GM19397 (cell line): ENCODE data around the gene FAM221A.
"Not testable (repeated sequence)": the region's sequence is repeated elsewhere in the genome, so short reads cannot be mapped to it uniquely, and the experiment has no call there.

Experiments
- ATAC-seq: cut with Tn5 transposase; IDR thresholded peaks from one replicate; pipeline ENCODE4 v1.9.1; 2021; ENCODE audit warnings: mild to moderate bottlenecking, moderate library complexity; ENCODE audit not compliant: unreplicated experiment

Gene FAM221A

GRCh38 chr7:23698822-23699221, 18.8 kb downstream of the FAM221A start:
- ATAC-seq = no peak

DNA sequence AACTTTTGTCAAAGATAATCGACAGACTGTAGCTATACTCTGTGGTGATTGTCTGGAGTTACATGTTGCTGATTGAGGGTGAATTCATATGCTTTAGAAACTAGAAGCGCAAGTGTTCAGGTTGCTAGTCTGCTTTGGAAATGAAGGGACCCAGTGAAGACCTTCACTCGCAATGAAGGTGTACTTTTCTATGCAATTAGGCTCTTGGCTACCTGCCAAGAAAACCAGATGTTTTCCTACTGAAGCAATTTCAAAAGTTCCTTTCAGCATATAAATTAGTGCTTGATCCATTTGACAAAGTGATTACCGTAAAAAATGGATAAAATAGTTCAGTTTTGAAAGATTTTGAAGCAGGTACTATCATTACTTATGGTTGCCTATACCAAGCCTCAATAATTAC, 20.0 kb downstream of the FAM221A start:
- ATAC-seq = no peak

DNA sequence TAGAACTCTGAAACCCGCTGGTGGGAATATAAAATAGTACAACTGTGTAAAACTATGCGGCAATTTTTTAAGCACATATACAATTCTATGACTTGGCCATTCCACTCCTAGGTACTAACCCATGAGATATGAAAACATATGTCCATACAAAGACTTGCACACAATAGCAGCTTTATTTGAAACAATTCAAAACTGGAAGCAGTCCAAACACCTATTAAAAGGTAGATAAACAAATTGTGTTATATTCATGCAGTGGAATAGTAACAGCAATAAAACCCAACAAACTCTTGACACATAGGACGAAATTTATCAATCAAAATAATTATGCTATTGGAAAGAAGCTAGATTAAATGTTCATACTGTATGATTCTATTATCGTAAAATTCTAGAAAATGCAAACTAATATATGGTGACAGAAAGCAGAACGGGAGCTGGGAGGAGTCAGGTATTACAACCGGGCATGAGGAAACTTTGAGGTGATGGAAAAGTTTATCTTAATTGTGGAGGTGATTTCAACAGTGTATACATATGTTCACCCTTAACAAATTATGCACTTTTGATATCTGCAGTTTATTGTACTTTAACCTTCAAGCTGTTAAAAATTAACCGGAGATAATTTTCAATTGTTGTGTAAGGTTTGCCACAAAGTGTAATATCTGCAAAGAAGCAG, 29.2 kb downstream of the FAM221A start:
- no peak for ATAC-seq

- no peak for ATAC-seq
Observed at GRCh38 chr7:23710000-23710399, 30.0 kb downstream of the FAM221A start, which contains the start of gene STK31. TSS of gene STK31 (plus strand) at chr7:23710219. CDS start at chr7:23710286, 67 bp downstream.

DNA sequence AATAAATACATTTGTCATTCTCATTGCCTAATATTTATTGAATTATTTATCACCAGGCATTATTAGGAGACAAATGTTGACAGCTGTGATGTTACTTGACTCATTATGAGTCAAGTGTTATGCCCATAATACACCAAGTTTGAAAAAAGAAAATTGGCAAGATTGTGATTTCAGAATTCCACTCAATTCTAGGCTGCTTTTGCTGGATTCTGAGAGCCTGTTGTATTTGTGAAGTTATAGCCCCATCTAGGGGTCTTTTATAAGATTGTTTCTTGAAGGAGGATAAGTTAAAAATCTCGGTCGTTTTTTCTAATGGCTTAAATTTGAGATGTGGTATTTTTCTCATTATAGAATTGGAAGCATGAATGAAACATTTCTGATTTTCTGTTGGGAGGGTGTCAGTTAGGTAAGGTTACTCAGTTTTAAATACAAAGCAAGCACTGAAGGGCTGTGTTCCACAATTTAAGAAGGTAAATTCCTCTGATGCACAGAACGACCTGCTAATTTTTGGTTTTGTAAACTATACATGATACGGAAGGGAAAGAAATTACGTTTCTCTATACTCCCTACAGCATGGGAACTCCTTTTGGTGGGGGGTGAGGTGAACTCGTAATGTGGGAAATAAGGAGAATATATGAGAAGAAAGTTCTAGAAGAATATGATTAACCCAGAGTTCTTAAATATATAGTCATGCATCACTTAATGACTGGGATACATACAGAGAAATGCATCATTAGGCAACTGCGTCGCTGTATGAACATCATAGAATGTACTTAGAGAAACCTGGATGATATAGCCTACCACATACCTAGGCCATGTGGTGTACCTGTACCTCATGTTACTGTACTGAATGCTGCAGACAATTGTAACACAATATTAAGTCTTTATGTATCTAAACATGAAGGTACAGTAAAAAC, 32.6 kb downstream of the FAM221A start:
- ATAC-seq = no peak

GRCh38 chr7:23713285-23714149, 33.5 kb downstream of the FAM221A start:
- ATAC-seq = no peak

DNA sequence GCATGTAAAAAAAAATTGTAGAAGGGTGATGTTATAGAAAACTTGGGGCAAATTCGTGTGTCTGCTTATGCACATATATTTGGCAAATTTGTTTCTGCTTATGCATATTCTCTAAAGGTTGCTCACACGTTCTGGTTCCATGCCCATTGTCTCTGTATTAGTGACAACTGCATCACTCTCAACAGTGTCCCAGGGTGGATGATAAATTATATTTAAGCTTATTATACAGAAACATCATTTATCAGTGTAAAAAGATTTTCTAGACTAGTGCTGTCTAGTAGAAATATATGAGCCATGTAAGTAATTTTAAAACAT, 34.1 kb downstream of the FAM221A start:
- ATAC-seq = no peak

DNA sequence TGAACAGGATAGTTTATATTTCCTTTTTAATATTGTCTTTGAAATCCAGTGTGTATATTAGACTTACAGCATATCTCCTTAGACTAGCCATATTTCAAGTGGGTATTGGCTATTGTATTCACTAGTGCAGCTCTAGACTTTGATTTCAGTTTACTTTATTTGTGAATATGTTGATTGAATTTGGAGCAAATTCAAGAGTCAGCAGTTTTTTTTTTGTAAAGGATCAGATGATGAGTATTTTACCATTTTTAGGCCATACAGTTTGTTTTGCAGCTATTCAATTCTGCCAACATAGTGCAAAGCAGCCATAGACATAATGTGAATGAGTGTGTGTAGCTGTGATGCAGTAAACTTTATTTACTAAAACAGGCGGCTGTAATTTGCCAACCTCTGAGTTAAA, 34.6 kb downstream of the FAM221A start:
- no peak for ATAC-seq

DNA sequence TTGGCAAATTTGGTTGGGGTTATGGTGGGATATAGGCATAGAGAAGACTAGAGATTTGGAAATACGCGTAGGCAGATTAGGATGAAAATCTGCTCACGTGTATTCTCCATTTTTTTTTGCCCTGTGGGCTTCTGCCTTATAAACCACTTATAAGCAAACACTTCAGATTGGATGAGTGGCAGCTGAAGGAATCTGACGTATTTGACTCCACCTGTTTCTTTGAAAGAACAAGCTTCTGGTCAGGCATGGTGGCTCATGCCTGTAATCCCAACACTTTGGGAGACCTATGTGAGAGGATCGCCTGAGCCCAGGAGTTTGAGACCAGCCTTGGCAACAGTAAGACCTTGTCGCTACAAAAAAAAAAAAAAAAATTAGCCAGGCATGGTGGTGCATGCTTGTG, 35.1 kb downstream of the FAM221A start:
- ATAC-seq = no peak

DNA sequence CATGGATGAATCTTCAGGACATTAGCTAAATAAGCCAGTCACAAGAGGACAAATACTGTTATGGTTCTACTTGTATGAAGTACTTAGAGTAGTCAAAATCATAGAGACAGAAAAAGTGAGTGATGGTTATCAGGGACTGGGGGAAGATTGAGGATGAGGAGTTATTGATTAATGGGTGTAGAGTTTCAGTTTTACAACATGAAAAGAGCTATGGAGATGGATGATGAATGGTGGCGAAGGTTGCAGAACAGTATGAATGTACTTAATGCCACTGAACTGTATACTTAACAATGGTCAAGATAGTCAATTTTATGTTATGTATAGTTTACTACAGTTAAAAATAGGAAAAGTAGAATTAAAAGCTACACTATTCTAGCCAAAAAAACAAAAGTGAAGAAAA, 37.8 kb downstream of the FAM221A start:
- ATAC-seq = no peak

GRCh38 chr7:23721456-23721855, 41.5 kb downstream of the FAM221A start:
- ATAC-seq = no peak

- ATAC-seq = not testable (repeated sequence)
Observed at GRCh38 chr7:23722587-23723216, 42.7 kb downstream of the FAM221A start.

- ATAC-seq = not testable (repeated sequence)
Observed at GRCh38 chr7:23724113-23724512, 44.1 kb downstream of the FAM221A start.

DNA sequence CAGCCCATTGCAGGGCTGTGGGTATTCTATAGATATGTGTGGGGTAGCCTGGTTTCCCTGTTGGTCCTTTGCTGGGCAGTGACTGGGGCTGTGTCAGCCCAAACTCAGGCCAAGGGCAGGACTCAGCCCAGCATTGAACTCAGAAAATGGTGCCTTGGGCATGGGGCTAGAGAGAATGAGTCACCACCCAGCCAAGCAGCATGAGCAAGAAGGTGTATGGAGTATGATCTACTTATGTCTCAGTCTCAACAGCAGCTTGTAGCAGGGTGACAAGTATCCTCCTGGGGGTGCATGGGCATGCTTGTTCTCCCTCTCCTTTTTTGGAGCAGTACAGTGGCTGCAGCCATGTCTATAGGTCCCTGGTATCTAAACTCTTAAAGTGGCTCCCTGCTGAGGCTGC, 62.1 kb downstream of the FAM221A start:
- no peak for ATAC-seq

GRCh38 chr7:23743226-23743625, 63.2 kb downstream of the FAM221A start:
- ATAC-seq = no peak

GRCh38 chr7:23746629-23747028, 66.6 kb downstream of the FAM221A start:
- no peak for ATAC-seq

GRCh38 chr7:23751852-23752251, 71.9 kb downstream of the FAM221A start:
- no peak for ATAC-seq
